GM12878 (cell line): ENCODE data around the gene GAS6. TPM values are rescaled to one million over a fixed set of nuclear protein-coding genes. Genes with fewer than 3 reads are reported as not detected.

Source experiments
- ATAC-seq: fragments of 200-7000 bp; cut with Tn5 transposase; 3 replicates; pipeline ENCODE4 v1.9.1; 2020; ENCODE audit warnings: mild to moderate bottlenecking, moderate library complexity
- BruUV-seq: library from RNA; stranded (reverse); fragments of 400-500 nt; replicated peaks from 2 replicates; lab custom pipeline; 2021; lab: Mats Ljungman, UMichigan
- CTCF ChIA-PET: fragments of 300-600 bp; sonication (Branson Sonifier 250); formaldehyde crosslinking; extraction: SDS; loops from one replicate; lab custom pipeline; 2021; ENCODE audit warnings: inconsistent platforms; lab: Yijun Ruan, JAX
- POLR2A ChIA-PET: fragments of 350-600 bp; formaldehyde crosslinking; extraction: SDS; loops from one replicate; lab custom pipeline; 2021; ENCODE audit warnings: inconsistent platforms; lab: Charles Lee
- RAD21 ChIA-PET: fragments of 300-600 bp; sonication (Branson Sonifier 250); formaldehyde crosslinking; loops from one replicate; lab custom pipeline; 2023; ENCODE audit warnings: antibody characterized with exemption; ENCODE audit not compliant: unreplicated experiment; lab: Charles Lee
- SMC1A ChIA-PET: fragments of 300-600 bp; sonication (Branson Sonifier 250); formaldehyde crosslinking; loops from one replicate; lab custom pipeline; 2023; ENCODE audit not compliant: unreplicated experiment, uncharacterized antibody; lab: Charles Lee
- DNase-seq: peaks from one replicate; pipeline ENCODE4 v3.0.0-alpha.2; 2011; ENCODE audit warnings: low read depth, low spot score
- FAIRE-seq: peaks from 3 replicates; lab custom pipeline; 2011; peaks lifted over from hg19 to GRCh38; lab: Jason Lieb, UNC
- H2AFZ ChIP-seq: 2 replicates; pipeline ENCODE4 v1.6.0; 2011; ENCODE audit warnings: low read depth, low read length, control low read depth; ENCODE audit not compliant: control insufficient read depth
- H3K27ac ChIP-seq: 2 replicates; pipeline ENCODE4 v1.5.1; 2011; ENCODE audit warnings: control low read depth; ENCODE audit not compliant: control insufficient read depth, insufficient read depth
- H3K27me3 ChIP-seq, 2 experiments: replicated peaks in 1 of 2; 2 replicates each; pipeline versions ENCODE4 v1.6.0 to v1.6.1; 2011; ENCODE audit warnings: low read length in 1 of 2; ENCODE audit not compliant: control insufficient read depth in 2 of 2, insufficient read depth in 2 of 2
- H3K36me3 ChIP-seq, 2 experiments: 2 replicates each; pipeline ENCODE4 v1.5.1; 2011; ENCODE audit warnings: low read length in 1 of 2; ENCODE audit not compliant: control insufficient read depth in 2 of 2, insufficient read depth in 2 of 2
- H3K4me1 ChIP-seq: 2 replicates; pipeline ENCODE4 v1.6.1; 2011; ENCODE audit warnings: mild to moderate bottlenecking, low read length, moderate library complexity, mixed read lengths; ENCODE audit not compliant: control insufficient read depth, insufficient read depth
- H3K4me2 ChIP-seq: 2 replicates; pipeline ENCODE4 v1.6.0; 2011; ENCODE audit warnings: control low read depth; ENCODE audit not compliant: control insufficient read depth, insufficient read depth
- H3K4me3 ChIP-seq: fragments of 200-600 bp; sonication (generic); 2 replicates; pipeline ENCODE4 v1.5.1; 2016
- H3K79me2 ChIP-seq: 2 replicates; pipeline ENCODE4 v1.6.0; 2011; ENCODE audit warnings: low read length; ENCODE audit not compliant: control insufficient read depth, insufficient read depth
- H3K9ac ChIP-seq: 2 replicates; pipeline ENCODE4 v1.8.0; 2011; ENCODE audit warnings: low read length, control low read depth, mixed read lengths; ENCODE audit not compliant: control insufficient read depth, insufficient read depth
- H3K9me3 ChIP-seq: replicated peaks from 3 replicates; pipeline ENCODE4 v1.5.1; 2011; ENCODE audit warnings: mild to moderate bottlenecking, low read length; ENCODE audit not compliant: control insufficient read depth, insufficient read depth
- H4K20me1 ChIP-seq: 2 replicates; pipeline ENCODE4 v1.6.0; 2011; ENCODE audit not compliant: control insufficient read depth, insufficient read depth
- IRF4 ChIP-seq: IDR thresholded peaks from 2 replicates; pipeline ENCODE4 v1.6.1; 2011; ENCODE audit warnings: low read depth, low read length
- KAT2A ChIP-seq: conservative IDR thresholded peaks from 2 replicates; pipeline ENCODE4 v1.6.1; 2011; ENCODE audit warnings: low read depth, low read length; ENCODE audit not compliant: control insufficient read depth
- NFIC ChIP-seq: IDR thresholded peaks from 2 replicates; pipeline ENCODE4 v1.6.1; 2012; ENCODE audit warnings: low read depth, mild to moderate bottlenecking, inconsistent platforms, low read length, moderate library complexity
- SP1 ChIP-seq: IDR thresholded peaks from one replicate; pipeline ENCODE4 v1.6.1; 2011; ENCODE audit warnings: low read depth, low read length
- ZBTB4 ChIP-seq: fragments of 450-650 bp; formaldehyde crosslinking; IDR thresholded peaks from 2 replicates; pipeline ENCODE4 v1.4.0; 2022; ENCODE audit warnings: mild to moderate bottlenecking, moderate library complexity
- WGBS: methylation state at CpG from one replicate; pipeline ENCODE4 v1.1.6; 2016; ENCODE audit warnings: low lambda C conversion rate; ENCODE audit not compliant: insufficient replicate concordance, insufficient coverage; ENCODE audit errors: missing lambda C conversion rate; 5-methylcytosine and 5-hydroxymethylcytosine counted together
- in situ Hi-C: fragments of 300-500 bp; cut with MboI; formaldehyde crosslinking; loops from 9 replicates; pipeline ENCODE4 v1.14.3; 2018; ENCODE audit warnings: mixed read lengths
- intact Hi-C: fragments of 100-400 bp; cut with micrococcal nuclease; formaldehyde crosslinking; loops from one replicate; pipeline ENCODE4 v1.14.2; 2022; ENCODE audit not compliant: unreplicated experiment
- polyA plus RNA-seq, 11 experiments: library from polyadenylated mRNA; depleted of rRNA in 4 of 11; unstranded in 6 of 11; stranded (reverse) in 5 of 11; fragments of >200 nt; fragmentation: Nextera tagmentation in 4 of 11; fragmentation: Illumina TruSeq in 1 of 11; extraction: Ambion mirVana in 4 of 11; extraction: Trizol in 1 of 11; gene quantifications; 1 replicate in 1 of 11; 2 replicates in 10 of 11; pipeline versions ENCODE4 v1.2.1 to v1.2.3, GENCODE V29; 2011 to 2016; ENCODE audit warnings: inconsistent platforms in 2 of 11, missing spikeins in 2 of 11, low read depth in 1 of 11
- total RNA-seq, 4 experiments: library from RNA; depleted of rRNA in 3 of 4; stranded (reverse); fragments of >200 nt in 3 of 4; fragmentation: Illumina TruSeq in 1 of 4; extraction: Trizol in 1 of 4; gene quantifications; 2 replicates each; pipeline versions ENCODE4 v1.2.1 to v1.2.3, GENCODE V29; 2013 to 2021
- TF ChIP-seq, protein P1 (sequence below): fragments of 450-650 bp; IDR thresholded peaks from 2 replicates; pipeline ENCODE4 v1.6.1; 2017; ENCODE audit warnings: borderline replicate concordance

Gene GAS6
- total and polyA plus RNA-seq, 10 of the 15 experiments (the other 5 are each of a cell fraction or from before 2014, with no cell fraction given): 0.03 to 0.59 (median 0.10) TPM; not detected in 2

GRCh38 chr13:113900646-113901045, 36.8 kb upstream of the GAS6 start:
- WGBS: 40% methylated on average over 10 of the region's 10 CpGs
- Histone ChIP-seq H2AFZ (no peak overlapping the region), H3K9me3 (no peaks in the 10 kb centered on the region), H3K4me1 (no peaks in the 10 kb centered on the region), H3K27me3 (no peaks in the 10 kb centered on the region), H3K9ac (no peak overlapping the region), H4K20me1 (no peaks in the 10 kb centered on the region), H3K4me2 (no peak overlapping the region), H3K36me3 (no peaks in the 10 kb centered on the region), H3K27ac (no peak overlapping the region), H3K4me3 (no peak overlapping the region), H3K79me2 (no peaks in the 10 kb centered on the region)
- TF ChIP-seq IRF4 (no peak), ZBTB4 (CRISPR knock-in tag) (no peak), KAT2A (no peak), SP1 (no peak), NFIC (no peak)
- TF ChIP-seq, protein P1, sequence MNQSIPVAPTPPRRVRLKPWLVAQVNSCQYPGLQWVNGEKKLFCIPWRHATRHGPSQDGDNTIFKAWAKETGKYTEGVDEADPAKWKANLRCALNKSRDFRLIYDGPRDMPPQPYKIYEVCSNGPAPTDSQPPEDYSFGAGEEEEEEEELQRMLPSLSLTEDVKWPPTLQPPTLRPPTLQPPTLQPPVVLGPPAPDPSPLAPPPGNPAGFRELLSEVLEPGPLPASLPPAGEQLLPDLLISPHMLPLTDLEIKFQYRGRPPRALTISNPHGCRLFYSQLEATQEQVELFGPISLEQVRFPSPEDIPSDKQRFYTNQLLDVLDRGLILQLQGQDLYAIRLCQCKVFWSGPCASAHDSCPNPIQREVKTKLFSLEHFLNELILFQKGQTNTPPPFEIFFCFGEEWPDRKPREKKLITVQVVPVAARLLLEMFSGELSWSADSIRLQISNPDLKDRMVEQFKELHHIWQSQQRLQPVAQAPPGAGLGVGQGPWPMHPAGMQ: no peak
- ChIA-PET CTCF (no interaction called here), SMC1A (no interaction called here), POLR2A (no interaction called here), RAD21 (no interaction called here)
- intact Hi-C loops (no loop called here), in situ Hi-C loops (no loop called here)
- FAIRE-seq: no peak
- no peak for DNase-seq
- BruUV-seq: no TSS peak
- no peak for ATAC-seq
